Neural cell (in vitro differentiated cells): Measurements from ENCODE around the gene C11orf97.

Source experiments
- CTCF ChIP-seq: fragments of 450-650 bp; IDR thresholded peaks from 2 replicates; pipeline ENCODE4 v1.5.1; 2014; ENCODE audit warnings: antibody characterized with exemption, mild to moderate bottlenecking, moderate library complexity; ENCODE audit not compliant: poor library complexity, severe bottlenecking
- EP300 ChIP-seq: fragments of 450-650 bp; conservative IDR thresholded peaks from 2 replicates; pipeline ENCODE4 v1.6.1; 2014; ENCODE audit warnings: antibody characterized with exemption, mild to moderate bottlenecking, moderate library complexity; ENCODE audit not compliant: poor library complexity, severe bottlenecking
- EZH2 ChIP-seq: fragments of 200-600, 300-800 bp; shearing (Covaris generic), sonication (generic); IDR thresholded peaks from 2 replicates; pipeline ENCODE4 v1.6.1; 2014; ENCODE audit warnings: antibody characterized with exemption, low read length, borderline replicate concordance, mild to moderate bottlenecking; ENCODE audit not compliant: insufficient read depth, poor library complexity, severe bottlenecking
- POLR2AphosphoS5 ChIP-seq: IDR thresholded peaks from 2 replicates; pipeline ENCODE4 v1.6.1; 2012
- RAD21 ChIP-seq: fragments of 450-650 bp; conservative IDR thresholded peaks from 2 replicates; pipeline ENCODE4 v1.6.1; 2014; ENCODE audit warnings: antibody characterized with exemption, mild to moderate bottlenecking, moderate library complexity
- SMC3 ChIP-seq: fragments of 450-650 bp; conservative IDR thresholded peaks from 2 replicates; pipeline ENCODE4 v1.6.1; 2014; ENCODE audit warnings: antibody characterized with exemption, mild to moderate bottlenecking, moderate library complexity; ENCODE audit not compliant: poor library complexity
- TAF1 ChIP-seq: IDR thresholded peaks from 2 replicates; pipeline ENCODE4 v1.6.1; 2012; ENCODE audit warnings: low read depth
- TF ChIP-seq, protein P1 (sequence below): IDR thresholded peaks from 2 replicates; pipeline ENCODE4 v1.6.1; 2012; ENCODE audit warnings: borderline replicate concordance

DNA sequence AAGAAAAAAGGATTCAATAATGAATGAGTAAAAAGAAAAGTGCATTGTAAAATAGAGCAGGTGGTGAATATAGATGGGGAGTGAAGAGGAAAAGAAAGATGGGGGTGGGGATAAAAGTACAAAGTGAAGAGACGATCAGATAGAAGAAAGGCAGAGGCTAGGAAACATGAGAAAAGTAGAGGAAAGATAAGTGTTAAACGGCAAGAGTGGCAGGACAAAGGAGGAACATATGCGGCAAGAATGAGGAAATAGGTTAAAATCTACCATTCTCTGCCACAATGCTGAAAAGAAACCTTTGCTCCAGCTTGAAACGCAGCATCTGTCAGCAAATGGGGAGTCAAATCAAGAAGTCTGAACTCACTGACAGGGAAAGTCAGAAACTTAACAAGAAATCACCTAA, 38.3 kb downstream of the C11orf97 start:
- no peak for TF ChIP-seq SMC3
- TF ChIP-seq TAF1, result no peak
- TF ChIP-seq CTCF, result no peak
- no peak for TF ChIP-seq EZH2
- no peak for TF ChIP-seq POLR2AphosphoS5
- TF ChIP-seq EP300, result no peak
- TF ChIP-seq RAD21, result no peak
- TF ChIP-seq, protein P1, sequence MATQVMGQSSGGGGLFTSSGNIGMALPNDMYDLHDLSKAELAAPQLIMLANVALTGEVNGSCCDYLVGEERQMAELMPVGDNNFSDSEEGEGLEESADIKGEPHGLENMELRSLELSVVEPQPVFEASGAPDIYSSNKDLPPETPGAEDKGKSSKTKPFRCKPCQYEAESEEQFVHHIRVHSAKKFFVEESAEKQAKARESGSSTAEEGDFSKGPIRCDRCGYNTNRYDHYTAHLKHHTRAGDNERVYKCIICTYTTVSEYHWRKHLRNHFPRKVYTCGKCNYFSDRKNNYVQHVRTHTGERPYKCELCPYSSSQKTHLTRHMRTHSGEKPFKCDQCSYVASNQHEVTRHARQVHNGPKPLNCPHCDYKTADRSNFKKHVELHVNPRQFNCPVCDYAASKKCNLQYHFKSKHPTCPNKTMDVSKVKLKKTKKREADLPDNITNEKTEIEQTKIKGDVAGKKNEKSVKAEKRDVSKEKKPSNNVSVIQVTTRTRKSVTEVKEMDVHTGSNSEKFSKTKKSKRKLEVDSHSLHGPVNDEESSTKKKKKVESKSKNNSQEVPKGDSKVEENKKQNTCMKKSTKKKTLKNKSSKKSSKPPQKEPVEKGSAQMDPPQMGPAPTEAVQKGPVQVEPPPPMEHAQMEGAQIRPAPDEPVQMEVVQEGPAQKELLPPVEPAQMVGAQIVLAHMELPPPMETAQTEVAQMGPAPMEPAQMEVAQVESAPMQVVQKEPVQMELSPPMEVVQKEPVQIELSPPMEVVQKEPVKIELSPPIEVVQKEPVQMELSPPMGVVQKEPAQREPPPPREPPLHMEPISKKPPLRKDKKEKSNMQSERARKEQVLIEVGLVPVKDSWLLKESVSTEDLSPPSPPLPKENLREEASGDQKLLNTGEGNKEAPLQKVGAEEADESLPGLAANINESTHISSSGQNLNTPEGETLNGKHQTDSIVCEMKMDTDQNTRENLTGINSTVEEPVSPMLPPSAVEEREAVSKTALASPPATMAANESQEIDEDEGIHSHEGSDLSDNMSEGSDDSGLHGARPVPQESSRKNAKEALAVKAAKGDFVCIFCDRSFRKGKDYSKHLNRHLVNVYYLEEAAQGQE, result no peak
